ENCODE data around the gene NAGLU. TPM values are rescaled to one million over a fixed set of nuclear protein-coding genes. Genes with fewer than 3 reads are reported as not detected.

The NAGLU gene
- total RNA-seq, 1 donor from 2014 or later = 19.3 TPM

GRCh38 chr17:42591411-42591810 is 55.4 kb downstream of the NAGLU start:
- DNase-seq (ENCODE audit: low read depth in 2 of 2) = no peak

Other genes with a start within 250 kb of the NAGLU start
- gene STAT5A, start 247.7 kb upstream of the NAGLU start, total RNA-seq = 41.8 and 45.9 TPM in 2 replicates
- 68.8 and 99.2 TPM in 2 replicates for gene STAT3, start 147.8 kb upstream of the NAGLU start, total RNA-seq
- 362 and 404 TPM in 2 replicates for gene CAVIN1, start 113.0 kb upstream of the NAGLU start, total RNA-seq
- gene ATP6V0A1, start 77.4 kb upstream of the NAGLU start, total RNA-seq = 16.0 and 20.2 TPM in 2 replicates
- gene HSD17B1, start 16.7 kb downstream of the NAGLU start, total RNA-seq = 0.38 and 0.39 TPM in 2 replicates
- gene COASY, start 25.9 kb downstream of the NAGLU start, total RNA-seq = 9.1 and 12.8 TPM in 2 replicates
- gene MLX, start 30.9 kb downstream of the NAGLU start, total RNA-seq = 25.4 and 34.6 TPM in 2 replicates
- 2.3 and 2.8 TPM in 2 replicates for gene PSMC3IP, start 41.5 kb downstream of the NAGLU start, total RNA-seq
- gene RETREG3, start 73.1 kb downstream of the NAGLU start, total RNA-seq = 60.7 and 79.3 TPM in 2 replicates
- 21.7 and 23.9 TPM in 2 replicates for gene TUBG1, start 73.4 kb downstream of the NAGLU start, total RNA-seq
- gene TUBG2, start 123.0 kb downstream of the NAGLU start, total RNA-seq = 2.7 and 5.3 TPM in 2 replicates
- 12.5 and 16.6 TPM in 2 replicates for gene PLEKHH3, start 140.8 kb downstream of the NAGLU start, total RNA-seq
- 3.4 and 3.7 TPM in 2 replicates for gene CCR10, start 145.6 kb downstream of the NAGLU start, total RNA-seq
- 11.5 and 13.6 TPM in 2 replicates for gene CNTNAP1, start 146.3 kb downstream of the NAGLU start, total RNA-seq
- gene EZH1, start 208.8 kb downstream of the NAGLU start, total RNA-seq = 9.8 and 11.3 TPM in 2 replicates
- gene RAMP2, start 225.0 kb downstream of the NAGLU start, total RNA-seq = 6.0 and 25.9 TPM in 2 replicates
- 39.2 and 48.3 TPM in 2 replicates for gene VPS25, start 237.2 kb downstream of the NAGLU start, total RNA-seq
- gene WNK4, start 244.4 kb downstream of the NAGLU start, total RNA-seq = 2.1 and 2.4 TPM in 2 replicates

Data from dermis microvascular lymphatic vessel endothelial cell (primary cell).